ENCODE measurements around the gene SCN1A.

GRCh38 chr2:166117491-166117890, 10.3 kb downstream of the SCN1A start:
- TF ChIP-seq CTCF (IDR thresholded peaks at IDR 0.05) (no peak), POLR2A (IDR thresholded peaks at IDR 0.05; ENCODE audit: low read depth) (no peak), POLR2AphosphoS5 (IDR thresholded peaks at IDR 0.05) (no peak), EP300 (IDR thresholded peaks at IDR 0.05) (no peak)

Measured in esophagus muscularis mucosa (tissue), 4 donors.